Panc1 (cell line): ENCODE measurements around the gene RFX8.
"Not testable (repeated sequence)": the region's sequence is repeated elsewhere in the genome, so short reads cannot be mapped to it uniquely, and the experiment has no call there.

ENCODE experiments used
- POLR2AphosphoS5 ChIP-seq: IDR thresholded peaks from 2 replicates; pipeline ENCODE4 v1.6.1; 2012; ENCODE audit warnings: mild to moderate bottlenecking, low read depth, low read length, moderate library complexity
- REST ChIP-seq, 2 experiments: IDR thresholded peaks; 2 replicates each; pipeline ENCODE4 v1.6.1; 2011 to 2012; ENCODE audit warnings: low read depth in 2 of 2, control low read depth in 1 of 2, low read length in 1 of 2, mild to moderate bottlenecking in 1 of 2, moderate library complexity in 1 of 2; ENCODE audit not compliant: insufficient read depth in 1 of 2
- TCF7L2 ChIP-seq: IDR thresholded peaks from 2 replicates; pipeline ENCODE4 v1.6.1; 2011; ENCODE audit warnings: mild to moderate bottlenecking, low read depth, low read length, inconsistent platforms
- TF ChIP-seq, protein P1 (sequence below): fragments of 450-650 bp; IDR thresholded peaks from 2 replicates; pipeline ENCODE4 v1.5.1; 2017; ENCODE audit warnings: mild to moderate bottlenecking

DNA sequence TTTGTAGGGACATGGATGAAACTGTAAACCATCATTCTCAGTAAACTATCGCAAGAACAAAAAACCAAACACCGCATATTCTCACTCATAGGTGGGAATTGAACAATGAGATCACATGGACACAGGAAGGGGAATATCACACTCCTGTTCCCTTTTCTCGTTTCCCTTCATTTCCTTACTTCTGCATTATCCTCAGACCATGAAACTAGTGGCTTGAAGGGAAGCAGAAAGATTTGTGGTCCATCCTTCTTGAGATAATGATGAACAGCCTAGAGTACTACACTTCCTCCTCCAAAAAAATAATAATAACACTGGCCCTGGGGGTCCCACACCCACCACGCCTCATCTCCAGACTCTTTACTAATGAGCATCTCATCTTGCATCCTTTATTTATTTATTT, 30.4 kb upstream of the RFX8 start:
- TF ChIP-seq, protein P1, sequence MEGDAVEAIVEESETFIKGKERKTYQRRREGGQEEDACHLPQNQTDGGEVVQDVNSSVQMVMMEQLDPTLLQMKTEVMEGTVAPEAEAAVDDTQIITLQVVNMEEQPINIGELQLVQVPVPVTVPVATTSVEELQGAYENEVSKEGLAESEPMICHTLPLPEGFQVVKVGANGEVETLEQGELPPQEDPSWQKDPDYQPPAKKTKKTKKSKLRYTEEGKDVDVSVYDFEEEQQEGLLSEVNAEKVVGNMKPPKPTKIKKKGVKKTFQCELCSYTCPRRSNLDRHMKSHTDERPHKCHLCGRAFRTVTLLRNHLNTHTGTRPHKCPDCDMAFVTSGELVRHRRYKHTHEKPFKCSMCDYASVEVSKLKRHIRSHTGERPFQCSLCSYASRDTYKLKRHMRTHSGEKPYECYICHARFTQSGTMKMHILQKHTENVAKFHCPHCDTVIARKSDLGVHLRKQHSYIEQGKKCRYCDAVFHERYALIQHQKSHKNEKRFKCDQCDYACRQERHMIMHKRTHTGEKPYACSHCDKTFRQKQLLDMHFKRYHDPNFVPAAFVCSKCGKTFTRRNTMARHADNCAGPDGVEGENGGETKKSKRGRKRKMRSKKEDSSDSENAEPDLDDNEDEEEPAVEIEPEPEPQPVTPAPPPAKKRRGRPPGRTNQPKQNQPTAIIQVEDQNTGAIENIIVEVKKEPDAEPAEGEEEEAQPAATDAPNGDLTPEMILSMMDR = not testable (repeated sequence)
- TF ChIP-seq TCF7L2; REST (IDR thresholded peaks at IDR 0.05; ENCODE audit: insufficient read depth in 1 of 2, low read depth in 2 of 2, low read length in 1 of 2); POLR2AphosphoS5: not testable (repeated sequence)
